BJ (cell line): ENCODE measurements around the gene CXorf65. TPM values are rescaled to one million over a fixed set of nuclear protein-coding genes. Genes with fewer than 3 reads are reported as not detected.

Experiments used
- CTCF ChIA-PET: fragments of 350-600 bp; formaldehyde crosslinking; extraction: SDS; loops from one replicate; lab custom pipeline; 2021; ENCODE audit warnings: antibody characterized with exemption, inconsistent platforms; lab: Yijun Ruan, JAX
- POLR2A ChIA-PET: fragments of 300-600 bp; sonication (Branson Sonifier 250); formaldehyde crosslinking; extraction: SDS; loops from one replicate; lab custom pipeline; 2021; ENCODE audit warnings: antibody characterized with exemption; lab: Charles Lee
- DNase-seq: peaks from one replicate; pipeline ENCODE4 v3.0.0-alpha.2; 2011; ENCODE audit warnings: low read depth
- H3K27me3 ChIP-seq: 2 replicates; pipeline ENCODE4 v1.6.0; 2011; ENCODE audit warnings: low read length; ENCODE audit not compliant: control insufficient read depth, insufficient read depth
- H3K36me3 ChIP-seq: 2 replicates; pipeline ENCODE4 v1.5.1; 2011; ENCODE audit warnings: low read length; ENCODE audit not compliant: control insufficient read depth, insufficient read depth
- H3K4me3 ChIP-seq: 2 replicates; pipeline ENCODE4 v1.5.1; 2011; ENCODE audit warnings: low read depth, mild to moderate bottlenecking, control low read depth, low read length
- CTCF ChIP-seq: IDR thresholded peaks from 2 replicates; pipeline ENCODE4 v1.5.1; 2011; ENCODE audit warnings: low read depth, mild to moderate bottlenecking, control low read depth, inconsistent platforms, low read length, moderate library complexity; ENCODE audit not compliant: insufficient read depth
- polyA minus RNA-seq: library from RNA; depleted of rRNA, polyadenylated mRNA; stranded (reverse); fragments of >200 nt; gene quantifications from 2 replicates; pipeline ENCODE4 v1.2.3, GENCODE V29; 2011; rRNA and poly(A)+ RNA removed
- polyA plus RNA-seq: library from polyadenylated mRNA; depleted of rRNA; stranded (reverse); fragments of >200 nt; gene quantifications from 2 replicates; pipeline ENCODE4 v1.2.3, GENCODE V29; 2011; rRNA removed

CXorf65 gene
- polyA plus RNA-seq: not detected in 2 replicates
- polyA minus RNA-seq: not detected in 2 replicates

- Histone ChIP-seq H3K27me3 (no peaks in the 10 kb centered on the region), H3K36me3 (no peaks in the 10 kb centered on the region), H3K4me3 (no peak within 1 kb of the TSS)
- DNase-seq: no peak
- POLR2A ChIA-PET: interaction anchor here (1.5 kb wide), 1 partner anchor 12 kb away, joined by 4 read pairs; the partner anchor contains the start of gene MED12
- no peak for TF ChIP-seq CTCF
- CTCF ChIA-PET: interaction anchor here (1.0 kb wide), 1 partner anchor 12 kb away, joined by 3 read pairs; the partner anchor contains the start of gene MED12
These were observed at the start of gene CXorf65 for GRCh38 chrX:71106427-71106826. TSS of gene CXorf65 (minus strand) at chrX:71106740. CDS start at chrX:71106556, 184 bp downstream.

- no peak for DNase-seq
- no peaks in the 10 kb centered on the region for H3K27me3 ChIP-seq
- TF ChIP-seq CTCF: no peak
- no peak overlapping the region for H3K4me3 ChIP-seq
- H3K36me3 ChIP-seq: no peaks in the 10 kb centered on the region
- POLR2A ChIA-PET: no interaction called here
- CTCF ChIA-PET: no interaction called here
These were observed 48.1 kb upstream of the CXorf65 start for GRCh38 chrX:71154641-71155040.

DNA sequence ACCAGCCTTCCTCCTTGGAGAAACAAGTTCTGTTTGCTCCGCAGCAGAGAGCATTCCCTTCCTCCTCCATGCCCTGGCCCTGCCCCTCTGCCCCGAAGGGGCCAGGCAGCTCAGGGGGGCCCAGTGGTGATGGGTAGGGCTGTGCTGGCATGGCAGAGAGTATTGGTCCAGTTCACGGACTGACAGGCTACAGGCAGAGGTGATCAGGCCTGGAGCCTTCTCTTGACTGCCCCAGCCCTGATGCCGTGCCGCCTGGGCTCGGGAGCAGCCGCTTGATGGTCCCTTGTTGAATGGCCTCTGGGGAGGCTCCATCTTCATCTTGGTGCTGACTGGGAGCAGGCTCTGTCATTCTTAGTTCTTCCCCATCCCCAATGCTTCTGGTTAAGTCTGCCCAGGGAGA, 47.7 kb upstream of the CXorf65 start:
- ChIA-PET CTCF (no interaction called here), POLR2A (no interaction called here)
- DNase-seq: no peak
- no peak for TF ChIP-seq CTCF
- no peaks in the 10 kb centered on the region for H3K36me3 ChIP-seq
- H3K4me3 ChIP-seq: no peak overlapping the region
- no peaks in the 10 kb centered on the region for H3K27me3 ChIP-seq

DNA sequence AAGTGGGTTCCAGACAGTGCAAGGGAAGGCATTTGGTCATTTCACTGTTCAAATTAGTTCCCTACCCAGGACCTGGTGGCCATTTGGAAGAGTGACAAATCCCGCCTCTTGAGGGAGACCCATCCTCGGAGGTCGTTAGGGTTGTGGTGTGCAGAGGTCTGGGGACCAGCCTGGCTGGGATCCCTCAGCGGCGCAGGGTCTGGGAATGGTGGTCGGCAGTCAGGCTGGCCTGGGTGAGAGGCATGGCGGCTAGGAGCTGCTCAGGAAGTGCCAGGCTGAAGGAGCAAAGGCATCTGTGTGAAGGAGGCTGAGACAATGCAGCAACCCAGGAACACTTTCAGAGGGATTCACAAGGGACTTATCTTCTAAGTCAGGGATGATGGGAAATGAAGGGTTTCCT, 44.8 kb upstream of the CXorf65 start:
- no peak for DNase-seq
- ChIA-PET POLR2A (no interaction called here), CTCF (no interaction called here)
- Histone ChIP-seq H3K36me3 (no peaks in the 10 kb centered on the region), H3K27me3 (no peaks in the 10 kb centered on the region), H3K4me3 (no peak overlapping the region)
- no peak for TF ChIP-seq CTCF

GRCh38 chrX:71148278-71148663, 41.7 kb upstream of the CXorf65 start:
- ChIA-PET POLR2A (no interaction called here), CTCF (interaction anchor here (1.6 kb wide), 1 partner anchor 30 kb away, joined by 3 read pairs; the partner anchor contains the start of gene MED12)
- no peak for TF ChIP-seq CTCF
- Histone ChIP-seq H3K4me3 (no peak overlapping the region), H3K27me3 (no peaks in the 10 kb centered on the region), H3K36me3 (no peaks in the 10 kb centered on the region)
- no peak for DNase-seq
